Neural progenitor cell (in vitro differentiated cells): ENCODE data around the gene CALHM3.

Experiments used
- EZH2 ChIP-seq: fragments of 200-600 bp; sonication (generic); IDR thresholded peaks from 2 replicates; pipeline ENCODE4 v1.6.1; 2017; ENCODE audit warnings: antibody characterized with exemption, mild to moderate bottlenecking, moderate library complexity
- TF ChIP-seq, protein P1 (sequence below): fragments of 200-600 bp; sonication (generic); IDR thresholded peaks from 2 replicates; pipeline ENCODE4 v1.5.1; 2017; ENCODE audit warnings: antibody characterized with exemption, mild to moderate bottlenecking

DNA sequence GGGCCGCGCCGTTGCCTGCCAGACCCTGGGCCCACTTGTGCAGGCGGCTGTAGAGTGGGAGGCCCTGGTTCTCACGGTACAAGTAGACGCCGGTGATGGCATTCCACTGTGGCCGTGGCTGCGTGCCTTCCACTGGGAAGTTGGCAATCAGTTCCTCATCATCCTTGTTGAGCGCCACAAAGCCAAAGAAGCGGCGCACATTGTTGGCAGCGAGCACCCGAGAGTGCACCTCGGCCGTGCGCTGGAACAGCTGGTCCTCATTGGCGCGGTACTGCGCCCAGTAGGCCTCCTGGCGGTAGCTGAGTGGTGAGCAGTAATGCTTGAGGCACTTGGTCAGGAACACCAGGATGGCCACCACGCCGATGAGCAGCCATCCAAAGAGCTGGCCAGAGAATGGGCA lies 31.9 kb downstream of the CALHM3 start:
- TF ChIP-seq, protein P1, sequence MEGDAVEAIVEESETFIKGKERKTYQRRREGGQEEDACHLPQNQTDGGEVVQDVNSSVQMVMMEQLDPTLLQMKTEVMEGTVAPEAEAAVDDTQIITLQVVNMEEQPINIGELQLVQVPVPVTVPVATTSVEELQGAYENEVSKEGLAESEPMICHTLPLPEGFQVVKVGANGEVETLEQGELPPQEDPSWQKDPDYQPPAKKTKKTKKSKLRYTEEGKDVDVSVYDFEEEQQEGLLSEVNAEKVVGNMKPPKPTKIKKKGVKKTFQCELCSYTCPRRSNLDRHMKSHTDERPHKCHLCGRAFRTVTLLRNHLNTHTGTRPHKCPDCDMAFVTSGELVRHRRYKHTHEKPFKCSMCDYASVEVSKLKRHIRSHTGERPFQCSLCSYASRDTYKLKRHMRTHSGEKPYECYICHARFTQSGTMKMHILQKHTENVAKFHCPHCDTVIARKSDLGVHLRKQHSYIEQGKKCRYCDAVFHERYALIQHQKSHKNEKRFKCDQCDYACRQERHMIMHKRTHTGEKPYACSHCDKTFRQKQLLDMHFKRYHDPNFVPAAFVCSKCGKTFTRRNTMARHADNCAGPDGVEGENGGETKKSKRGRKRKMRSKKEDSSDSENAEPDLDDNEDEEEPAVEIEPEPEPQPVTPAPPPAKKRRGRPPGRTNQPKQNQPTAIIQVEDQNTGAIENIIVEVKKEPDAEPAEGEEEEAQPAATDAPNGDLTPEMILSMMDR, result no peak
- TF ChIP-seq EZH2, result no peak
